Endodermal cell (in vitro differentiated cells): ENCODE measurements around the gene HLA-DPA1. TPM values are rescaled to one million over a fixed set of nuclear protein-coding genes. Genes with fewer than 3 reads are reported as not detected.

Experiments used
- DNase-seq: peaks from one replicate; pipeline ENCODE4 v3.0.0-alpha.2; 2017
- H3K27ac ChIP-seq: 2 replicates; pipeline ENCODE4 v1.5.1; 2013; ENCODE audit warnings: mild to moderate bottlenecking, low read depth, low read length, moderate library complexity
- H3K27me3 ChIP-seq: 2 replicates; pipeline ENCODE4 v1.6.1; 2013; ENCODE audit warnings: mild to moderate bottlenecking, low read length, moderate library complexity; ENCODE audit not compliant: insufficient read depth, control insufficient read depth, poor library complexity, severe bottlenecking
- H3K36me3 ChIP-seq: 2 replicates; pipeline ENCODE4 v1.7.0; 2013; ENCODE audit warnings: mild to moderate bottlenecking, low read length, moderate library complexity; ENCODE audit not compliant: control insufficient read depth, insufficient read depth
- H3K4me1 ChIP-seq: one replicate; pipeline ENCODE4 v1.7.0; 2013; ENCODE audit warnings: low read length; ENCODE audit not compliant: control insufficient read depth, insufficient read depth
- H3K4me3 ChIP-seq: 2 replicates; pipeline ENCODE4 v1.5.1; 2013; ENCODE audit warnings: mild to moderate bottlenecking, low read length, moderate library complexity
- H3K9ac ChIP-seq: 2 replicates; pipeline ENCODE4 v1.6.1; 2013; ENCODE audit warnings: mild to moderate bottlenecking, low read length, moderate library complexity; ENCODE audit not compliant: poor library complexity, severe bottlenecking; ENCODE audit errors: extremely low read depth
- H3K9me3 ChIP-seq: 2 replicates; pipeline ENCODE4 v1.6.1; 2013; ENCODE audit warnings: mild to moderate bottlenecking, low read length, moderate library complexity; ENCODE audit not compliant: control insufficient read depth
- H3K27ac Mint-ChIP-seq: 2 replicates; pipeline ENCODE4 v1.8.0; 2020; ENCODE audit warnings: mixed read lengths
- H3K27me3 Mint-ChIP-seq: 2 replicates; pipeline ENCODE4 v1.8.0; 2021; ENCODE audit warnings: mild to moderate bottlenecking, mixed read lengths; ENCODE audit not compliant: insufficient read depth
- H3K36me3 Mint-ChIP-seq: 2 replicates; pipeline ENCODE4 v1.8.0; 2020; ENCODE audit warnings: low read depth, mixed read lengths
- H3K4me1 Mint-ChIP-seq: 2 replicates; pipeline ENCODE4 v1.8.0; 2020; ENCODE audit warnings: mixed read lengths
- H3K4me3 Mint-ChIP-seq: 2 replicates; pipeline ENCODE4 v1.8.0; 2020; ENCODE audit warnings: mild to moderate bottlenecking, moderate library complexity, mixed read lengths
- H3K9me3 Mint-ChIP-seq: 2 replicates; pipeline ENCODE4 v1.8.0; 2020; ENCODE audit warnings: mild to moderate bottlenecking, mixed read lengths
- WGBS, 2 experiments: methylation state at CpG; one replicate each; pipeline versions ENCODE4 v1.1.5 to v1.1.7; 2013; ENCODE audit warnings: missing lambda C conversion rate in 2 of 2, mixed read lengths in 1 of 2; ENCODE audit not compliant: insufficient coverage in 1 of 2, insufficient read length in 1 of 2; 5-methylcytosine and 5-hydroxymethylcytosine counted together
- total RNA-seq, 2 donors: library from RNA; stranded (reverse); fragmentation: NEBNext Ultra II Directional in 1 of 2; extraction: Animal tissue kit (Norgen Biotek cat#: 25700) in 1 of 2; gene quantifications; 2 replicates in 1 of 2; 3 replicates in 1 of 2; pipeline ENCODE4 v1.2.1, GENCODE V29; 2021
- TF ChIP-seq, protein P1 (sequence below): fragments of 200-600 bp; sonication (generic); conservative IDR thresholded peaks from 2 replicates; pipeline ENCODE4 v1.5.0; 2021; ENCODE audit warnings: antibody characterized with exemption, mild to moderate bottlenecking

Gene HLA-DPA1
- total RNA-seq, 2 donors from 2014 or later = 1.7 to 1.9 TPM

DNA sequence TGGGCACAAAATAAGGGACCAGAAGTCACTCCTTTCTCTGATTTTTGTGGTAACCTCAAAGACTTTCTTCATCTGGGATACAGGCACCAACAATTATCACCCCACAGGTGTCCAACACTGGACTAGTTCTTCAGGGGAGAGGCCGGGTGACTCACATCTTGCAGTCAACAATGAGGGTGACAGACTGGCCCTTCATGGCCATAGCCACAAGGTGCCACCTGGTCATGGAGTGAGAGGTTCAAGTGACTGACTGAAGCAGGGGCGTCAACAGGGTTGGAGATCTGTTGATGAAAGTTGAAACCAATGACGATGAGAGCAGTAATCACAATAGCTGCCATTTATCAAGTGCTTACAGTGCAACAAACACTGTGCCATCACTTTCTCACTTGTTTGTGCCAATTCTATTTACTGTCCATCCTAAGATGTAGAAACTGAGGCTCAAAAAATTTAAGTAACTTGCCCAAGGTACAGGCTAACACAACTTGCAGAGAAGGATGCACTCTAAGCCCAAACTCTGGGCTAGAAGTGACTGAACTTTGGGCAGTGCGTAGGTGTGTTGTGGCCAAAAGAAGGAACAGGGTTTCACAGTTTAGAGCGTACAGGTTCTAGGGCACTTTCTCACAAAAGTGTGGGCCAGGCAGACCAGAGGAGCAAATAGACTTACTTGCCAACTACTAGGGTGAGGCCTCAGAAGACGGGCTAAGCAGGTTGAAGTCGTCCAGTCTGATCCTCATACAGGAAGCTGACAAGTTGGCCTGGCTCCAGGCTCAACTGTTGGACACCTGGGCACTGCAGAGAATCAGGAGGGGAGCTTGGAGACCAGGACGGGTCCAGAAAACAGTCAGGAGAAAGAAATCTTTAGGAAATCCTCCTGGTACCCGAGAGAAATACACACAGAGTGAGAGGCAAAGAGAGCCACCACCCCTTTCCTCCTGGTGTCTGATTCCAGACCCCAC is 32.7 kb upstream of the HLA-DPA1 start:
- TF ChIP-seq, protein P1, sequence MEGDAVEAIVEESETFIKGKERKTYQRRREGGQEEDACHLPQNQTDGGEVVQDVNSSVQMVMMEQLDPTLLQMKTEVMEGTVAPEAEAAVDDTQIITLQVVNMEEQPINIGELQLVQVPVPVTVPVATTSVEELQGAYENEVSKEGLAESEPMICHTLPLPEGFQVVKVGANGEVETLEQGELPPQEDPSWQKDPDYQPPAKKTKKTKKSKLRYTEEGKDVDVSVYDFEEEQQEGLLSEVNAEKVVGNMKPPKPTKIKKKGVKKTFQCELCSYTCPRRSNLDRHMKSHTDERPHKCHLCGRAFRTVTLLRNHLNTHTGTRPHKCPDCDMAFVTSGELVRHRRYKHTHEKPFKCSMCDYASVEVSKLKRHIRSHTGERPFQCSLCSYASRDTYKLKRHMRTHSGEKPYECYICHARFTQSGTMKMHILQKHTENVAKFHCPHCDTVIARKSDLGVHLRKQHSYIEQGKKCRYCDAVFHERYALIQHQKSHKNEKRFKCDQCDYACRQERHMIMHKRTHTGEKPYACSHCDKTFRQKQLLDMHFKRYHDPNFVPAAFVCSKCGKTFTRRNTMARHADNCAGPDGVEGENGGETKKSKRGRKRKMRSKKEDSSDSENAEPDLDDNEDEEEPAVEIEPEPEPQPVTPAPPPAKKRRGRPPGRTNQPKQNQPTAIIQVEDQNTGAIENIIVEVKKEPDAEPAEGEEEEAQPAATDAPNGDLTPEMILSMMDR = no peak
- 77 to 78% methylated on average over 5 to 9 of the region's 9 CpGs for WGBS, 2 experiments
- H3K9ac ChIP-seq = no peak overlapping the region

GRCh38 chr6:33105386-33105785 is 31.9 kb upstream of the HLA-DPA1 start:
- H3K27ac Mint-ChIP-seq = no peak overlapping the region
- no peaks in the 10 kb centered on the region for H3K4me1 ChIP-seq
- WGBS, 2 experiments = 58 to 74% methylated on average over 2 to 3 of the region's 3 CpGs
- peaks cover 37% of the 10 kb centered on the region for H3K9me3 Mint-ChIP-seq
- no peak overlapping the region for H3K9ac ChIP-seq
- H3K36me3 Mint-ChIP-seq = no peaks in the 10 kb centered on the region
- DNase-seq = no peak
- no peak overlapping the region for H3K27ac ChIP-seq
- H3K27me3 Mint-ChIP-seq = peaks cover 56% of the 10 kb centered on the region
- H3K4me3 Mint-ChIP-seq = no peak overlapping the region
- peaks cover 42% of the 10 kb centered on the region for H3K27me3 ChIP-seq
- TF ChIP-seq, protein P1 = no peak
- peaks cover 19% of the 10 kb centered on the region for H3K9me3 ChIP-seq
- H3K4me1 Mint-ChIP-seq = no peaks in the 10 kb centered on the region
- H3K36me3 ChIP-seq = no peaks in the 10 kb centered on the region
- H3K4me3 ChIP-seq = no peak overlapping the region

More for the DNA sequence above, 32.7 kb upstream of the HLA-DPA1 start:
- no peak overlapping the region for H3K4me3 ChIP-seq
- H3K27me3 ChIP-seq = peaks cover 49% of the 10 kb centered on the region
- no peak overlapping the region for H3K27ac ChIP-seq
- Mint-ChIP-seq H3K36me3 (no peaks in the 10 kb centered on the region), H3K4me3 (no peak overlapping the region), H3K4me1 (no peaks in the 10 kb centered on the region), H3K9me3 (peaks cover 29% of the 10 kb centered on the region), H3K27ac (no peak overlapping the region), H3K27me3 (peaks cover 63% of the 10 kb centered on the region)
- no peaks in the 10 kb centered on the region for H3K4me1 ChIP-seq
- DNase-seq = no peak
- peaks cover 12% of the 10 kb centered on the region for H3K9me3 ChIP-seq
- H3K36me3 ChIP-seq = no peaks in the 10 kb centered on the region

GRCh38 chr6:33104887-33105286 is 31.4 kb upstream of the HLA-DPA1 start:
- Histone ChIP-seq H3K27me3 (peaks cover 39% of the 10 kb centered on the region), H3K4me1 (no peaks in the 10 kb centered on the region), H3K4me3 (no peak overlapping the region), H3K9me3 (peaks cover 24% of the 10 kb centered on the region), H3K36me3 (no peaks in the 10 kb centered on the region), H3K27ac (no peak overlapping the region), H3K9ac (no peak overlapping the region)
- DNase-seq = no peak
- peaks cover 51% of the 10 kb centered on the region for H3K27me3 Mint-ChIP-seq
- TF ChIP-seq, protein P1 = no peak
- no peak overlapping the region for H3K27ac Mint-ChIP-seq
- H3K4me3 Mint-ChIP-seq = no peak overlapping the region
- no peaks in the 10 kb centered on the region for H3K4me1 Mint-ChIP-seq
- no peaks in the 10 kb centered on the region for H3K36me3 Mint-ChIP-seq
- WGBS, 2 experiments = 82 to 94% methylated on average over 1 of the region's 1 CpG
- peaks cover 42% of the 10 kb centered on the region for H3K9me3 Mint-ChIP-seq
